CD4-positive, alpha-beta memory T cell (primary cell): Measurements from ENCODE around the gene FHIT. TPM values are rescaled to one million over a fixed set of nuclear protein-coding genes. Genes with fewer than 3 reads are reported as not detected.

ENCODE experiments used
- CTCF ChIA-PET: fragments of 350-600 bp; sonication (Branson Sonifier 250); formaldehyde crosslinking; loops from one replicate; lab custom pipeline; 2021; ENCODE audit warnings: inconsistent platforms; ENCODE audit not compliant: partially characterized antibody; lab: Charles Lee
- POLR2A ChIA-PET: fragments of 350-600 bp; sonication (Branson Sonifier 250); formaldehyde crosslinking; loops from one replicate; lab custom pipeline; 2021; ENCODE audit not compliant: partially characterized antibody; lab: Charles Lee
- DNase-seq, 5 donors: peaks; one replicate each; pipeline versions ENCODE4 v3.0.0 to v3.0.0-alpha.2; 2020 to 2022; ENCODE audit warnings: mixed read lengths in 1 of 5
- H3K27ac ChIP-seq: one replicate; pipeline ENCODE4 v1.7.0; 2013; ENCODE audit warnings: low read depth, low read length
- H3K27me3 ChIP-seq: 2 replicates; pipeline ENCODE4 v1.7.0; 2013; ENCODE audit warnings: mild to moderate bottlenecking, low read length, moderate library complexity; ENCODE audit not compliant: insufficient read depth
- H3K36me3 ChIP-seq: 2 replicates; pipeline ENCODE4 v1.7.0; 2013; ENCODE audit warnings: mild to moderate bottlenecking, low read length, moderate library complexity; ENCODE audit not compliant: insufficient read depth
- H3K4me1 ChIP-seq: 2 replicates; pipeline ENCODE4 v1.7.0; 2013; ENCODE audit warnings: mild to moderate bottlenecking, low read length, moderate library complexity; ENCODE audit not compliant: insufficient read depth
- H3K4me3 ChIP-seq, 2 donors: one replicate each; pipeline ENCODE4 v1.7.0; 2013; ENCODE audit warnings: low read length in 2 of 2, mild to moderate bottlenecking in 1 of 2
- H3K9me3 ChIP-seq, 2 donors: one replicate each; pipeline ENCODE4 v1.7.0; 2013; ENCODE audit warnings: low read length in 2 of 2, control low read depth in 1 of 2; ENCODE audit not compliant: control insufficient read depth in 1 of 2
- H3K27ac Mint-ChIP-seq, 7 donors: one replicate each; pipeline ENCODE4 v1.8.0; 2020 to 2021; ENCODE audit warnings: mixed read lengths in 7 of 7, mild to moderate bottlenecking in 6 of 7, inconsistent platforms in 3 of 7, moderate library complexity in 3 of 7
- H3K27me3 Mint-ChIP-seq, 2 donors: one replicate each; pipeline ENCODE4 v1.8.0; 2020 to 2021; ENCODE audit warnings: mixed read lengths in 2 of 2
- H3K36me3 Mint-ChIP-seq, 2 donors: one replicate each; pipeline ENCODE4 v1.8.0; 2020 to 2021; ENCODE audit warnings: mixed read lengths in 2 of 2, inconsistent platforms in 1 of 2, mild to moderate bottlenecking in 1 of 2
- H3K4me1 Mint-ChIP-seq, 4 donors: one replicate each; pipeline ENCODE4 v1.8.0; 2020 to 2021; ENCODE audit warnings: mixed read lengths in 4 of 4, mild to moderate bottlenecking in 1 of 4
- H3K4me3 Mint-ChIP-seq, 8 donors: one replicate each; pipeline ENCODE4 v1.8.0; 2020 to 2021; ENCODE audit warnings: mixed read lengths in 8 of 8, mild to moderate bottlenecking in 7 of 8, moderate library complexity in 6 of 8, inconsistent platforms in 3 of 8
- H3K9me3 Mint-ChIP-seq, 8 donors: one replicate each; pipeline ENCODE4 v1.8.0; 2020 to 2021; ENCODE audit warnings: mixed read lengths in 8 of 8, mild to moderate bottlenecking in 5 of 8, inconsistent platforms in 3 of 8, moderate library complexity in 1 of 8
- intact Hi-C: fragments of 100-400 bp; cut with micrococcal nuclease; formaldehyde crosslinking; loops from one replicate; pipeline ENCODE4 v1.15.1; 2023
- polyA plus RNA-seq, 2 donors: library from polyadenylated mRNA; unstranded; fragments of 300-500 nt; fragmentation: Illumina TruSeq; gene quantifications; one replicate each; pipeline ENCODE4 v1.2.3, GENCODE V29; 2021
- total RNA-seq, 2 experiments: library from RNA; stranded (reverse); gene quantifications; one replicate each; pipeline ENCODE4 v1.2.3, GENCODE V29; 2021

Gene FHIT
- total and polyA plus RNA-seq, 4 experiments from 2014 or later = 8.5 to 58.7 (median 33.2) TPM

- no peak overlapping the region for H3K4me3 Mint-ChIP-seq
- peaks cover 0 to 3% of the 10 kb centered on the region in 2 donors for H3K36me3 Mint-ChIP-seq
- no peaks in the 10 kb centered on the region for H3K36me3 ChIP-seq
- DNase-seq = no peak
- CTCF ChIA-PET = no interaction called here
- POLR2A ChIA-PET = no interaction called here
- intact Hi-C loops = no loop called here
- no peak overlapping the region for H3K4me3 ChIP-seq
- H3K27ac Mint-ChIP-seq = no peak overlapping the region
- no peak overlapping the region for H3K27ac ChIP-seq
- peaks cover 0 to 2% (median 0%) of the 10 kb centered on the region in 4 donors for H3K4me1 Mint-ChIP-seq
- H3K9me3 ChIP-seq = no peaks in the 10 kb centered on the region
- peaks cover 0 to 2% (median 0%) of the 10 kb centered on the region in 8 donors for H3K9me3 Mint-ChIP-seq
- no peaks in the 10 kb centered on the region for H3K27me3 Mint-ChIP-seq
- H3K27me3 ChIP-seq = no peaks in the 10 kb centered on the region
- H3K4me1 ChIP-seq = no peaks in the 10 kb centered on the region
Measured at GRCh38 chr3:61158216-61158615, 93.0 kb downstream of the FHIT start.

GRCh38 chr3:61157414-61157813, 93.8 kb downstream of the FHIT start:
- Mint-ChIP-seq H3K4me1 (peaks cover 0 to 9% (median under 1%) of the 10 kb centered on the region in 4 donors), H3K36me3 (no peaks in the 10 kb centered on the region), H3K27ac (no peak overlapping the region), H3K4me3 (no peak overlapping the region), H3K9me3 (peaks cover 0 to 4% (median 0%) of the 10 kb centered on the region in 8 donors), H3K27me3 (no peaks in the 10 kb centered on the region)
- Histone ChIP-seq H3K4me1 (no peaks in the 10 kb centered on the region), H3K36me3 (no peaks in the 10 kb centered on the region), H3K27ac (no peak overlapping the region), H3K9me3 (no peaks in the 10 kb centered on the region), H3K27me3 (no peaks in the 10 kb centered on the region), H3K4me3 (no peak overlapping the region)
- intact Hi-C loops = no loop called here
- ChIA-PET CTCF (no interaction called here), POLR2A (no interaction called here)
- DNase-seq = no peak

GRCh38 chr3:61155701-61156292, 95.5 kb downstream of the FHIT start:
- Mint-ChIP-seq H3K36me3 (no peaks in the 10 kb centered on the region), H3K9me3 (peaks cover 0 to 4% (median 0%) of the 10 kb centered on the region in 8 donors), H3K27ac (no peak overlapping the region), H3K27me3 (no peaks in the 10 kb centered on the region), H3K4me1 (peaks cover 0 to 19% (median 4%) of the 10 kb centered on the region in 4 donors), H3K4me3 (no peak overlapping the region)
- no peak for DNase-seq
- Histone ChIP-seq H3K36me3 (no peaks in the 10 kb centered on the region), H3K9me3 (no peaks in the 10 kb centered on the region), H3K27me3 (no peaks in the 10 kb centered on the region), H3K4me3 (no peak overlapping the region), H3K27ac (no peak overlapping the region), H3K4me1 (no peaks in the 10 kb centered on the region)
- intact Hi-C loops = no loop called here
- ChIA-PET POLR2A (no interaction called here), CTCF (no interaction called here)

GRCh38 chr3:61154457-61155198, 96.6 kb downstream of the FHIT start:
- H3K4me3 Mint-ChIP-seq = no peak overlapping the region
- H3K36me3 Mint-ChIP-seq = no peaks in the 10 kb centered on the region
- intact Hi-C loops = no loop called here
- POLR2A ChIA-PET = no interaction called here
- Histone ChIP-seq H3K4me1 (no peaks in the 10 kb centered on the region), H3K27ac (no peak overlapping the region), H3K36me3 (no peaks in the 10 kb centered on the region), H3K27me3 (no peaks in the 10 kb centered on the region), H3K9me3 (no peaks in the 10 kb centered on the region), H3K4me3 (no peak overlapping the region)
- no peaks in the 10 kb centered on the region for H3K27me3 Mint-ChIP-seq
- CTCF ChIA-PET = no interaction called here
- DNase-seq = no peak
- no peak overlapping the region for H3K27ac Mint-ChIP-seq
- H3K4me1 Mint-ChIP-seq = peaks cover 0 to 19% (median 4%) of the 10 kb centered on the region in 4 donors
- peaks cover 0 to 7% (median 0%) of the 10 kb centered on the region in 8 donors for H3K9me3 Mint-ChIP-seq

DNA sequence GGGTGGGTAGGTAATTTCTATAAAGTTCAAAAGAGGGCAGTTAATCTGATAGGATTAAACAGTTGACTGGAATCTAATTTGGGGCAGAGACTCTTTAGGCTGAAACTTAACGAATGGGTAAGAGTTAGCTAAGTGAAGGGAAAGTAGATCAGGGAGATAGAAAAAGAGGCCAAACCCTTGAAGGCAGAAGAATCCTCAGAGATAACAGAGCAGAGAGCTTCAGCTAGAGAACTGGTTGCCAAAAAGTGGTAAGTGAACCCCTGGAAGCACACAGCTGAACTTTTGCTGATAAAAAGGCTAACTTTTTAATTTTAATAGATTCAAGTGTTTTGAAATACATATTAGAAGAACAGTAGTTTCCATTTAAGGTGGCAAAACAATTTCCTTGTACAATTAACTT, 99.2 kb downstream of the FHIT start:
- no peak for DNase-seq
- Mint-ChIP-seq H3K27me3 (no peaks in the 10 kb centered on the region), H3K27ac (no peak overlapping the region), H3K36me3 (no peaks in the 10 kb centered on the region), H3K4me1 (peaks cover 0 to 19% (median 4%) of the 10 kb centered on the region in 4 donors), H3K4me3 (peak overlapping the region in 1 of 8 donors; percentile 29), H3K9me3 (peaks cover 0 to 7% (median under 1%) of the 10 kb centered on the region in 8 donors)
- H3K27me3 ChIP-seq = no peaks in the 10 kb centered on the region
- no peaks in the 10 kb centered on the region for H3K36me3 ChIP-seq
- no peak overlapping the region for H3K4me3 ChIP-seq
- intact Hi-C loops = no loop called here
- ChIA-PET POLR2A (no interaction called here), CTCF (no interaction called here)
- no peak overlapping the region for H3K27ac ChIP-seq
- H3K9me3 ChIP-seq = no peaks in the 10 kb centered on the region
- no peaks in the 10 kb centered on the region for H3K4me1 ChIP-seq

- Histone ChIP-seq H3K27ac (no peak overlapping the region), H3K4me1 (no peaks in the 10 kb centered on the region), H3K27me3 (no peaks in the 10 kb centered on the region), H3K4me3 (no peak overlapping the region), H3K36me3 (no peaks in the 10 kb centered on the region), H3K9me3 (no peaks in the 10 kb centered on the region)
- DNase-seq = no peak
- Mint-ChIP-seq H3K4me3 (no peak overlapping the region), H3K27me3 (no peaks in the 10 kb centered on the region), H3K36me3 (no peaks in the 10 kb centered on the region), H3K27ac (no peak overlapping the region), H3K9me3 (peaks cover 0 to 5% (median 2%) of the 10 kb centered on the region in 8 donors), H3K4me1 (peaks cover 0 to 19% (median 4%) of the 10 kb centered on the region in 4 donors)
- POLR2A ChIA-PET = no interaction called here
- CTCF ChIA-PET = no interaction called here
- intact Hi-C loops = no loop called here
Measured at GRCh38 chr3:61149236-61149635, 102.0 kb downstream of the FHIT start.

DNA sequence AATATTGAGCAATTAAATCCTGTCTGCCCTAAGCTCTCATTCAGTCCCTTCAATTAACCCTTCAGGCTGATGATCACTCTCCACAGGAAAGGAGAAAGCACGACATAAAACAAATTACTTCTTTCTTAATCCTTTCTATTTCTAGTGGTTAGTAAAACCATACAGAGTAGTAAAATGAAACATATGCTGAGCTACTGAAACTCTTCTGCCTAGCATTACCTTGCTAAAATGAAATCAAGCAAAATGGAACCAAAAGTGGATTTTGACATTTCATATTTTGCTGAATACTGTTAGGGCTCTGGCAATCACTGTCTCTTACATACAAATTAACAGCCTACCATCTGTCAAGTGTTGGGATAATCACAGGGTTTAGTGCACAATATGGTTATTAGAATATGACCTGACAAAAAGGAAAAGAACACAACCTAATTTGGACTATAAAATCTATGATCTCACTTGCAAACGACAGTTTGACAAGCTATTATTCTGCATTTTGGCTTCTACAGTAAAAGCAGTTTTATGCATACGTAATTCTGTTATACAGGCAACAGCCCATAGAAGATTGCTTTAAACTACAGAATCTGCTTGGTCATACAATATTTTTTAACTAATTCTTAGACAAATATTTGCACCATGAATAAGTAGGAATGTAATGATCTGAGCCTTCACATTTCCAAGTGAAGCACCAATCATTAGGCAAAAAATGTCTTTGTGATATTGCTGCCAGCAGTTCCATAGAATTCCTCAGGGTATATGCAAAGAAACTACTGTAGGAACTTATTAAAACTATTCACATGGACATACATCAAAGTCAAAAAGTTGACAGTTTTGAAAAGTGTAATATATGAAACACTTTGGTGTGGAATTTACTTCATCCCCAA, 105.0 kb downstream of the FHIT start:
- POLR2A ChIA-PET = no interaction called here
- H3K4me1 Mint-ChIP-seq = no peaks in the 10 kb centered on the region
- Histone ChIP-seq H3K4me3 (no peak overlapping the region), H3K4me1 (no peaks in the 10 kb centered on the region), H3K9me3 (no peaks in the 10 kb centered on the region), H3K36me3 (no peaks in the 10 kb centered on the region), H3K27ac (no peak overlapping the region), H3K27me3 (no peaks in the 10 kb centered on the region)
- no peak for DNase-seq
- intact Hi-C loops = no loop called here
- H3K27ac Mint-ChIP-seq = no peak overlapping the region
- H3K36me3 Mint-ChIP-seq = no peaks in the 10 kb centered on the region
- peaks cover 0 to 5% (median 0%) of the 10 kb centered on the region in 8 donors for H3K9me3 Mint-ChIP-seq
- H3K4me3 Mint-ChIP-seq = no peak overlapping the region
- CTCF ChIA-PET = no interaction called here
- H3K27me3 Mint-ChIP-seq = no peaks in the 10 kb centered on the region
